ENCODE results near the gene HNF4A.
"Not testable (repeated sequence)": the region's sequence is repeated elsewhere in the genome, so short reads cannot be mapped to it uniquely, and the experiment has no call there.

The HNF4A gene

GRCh38 chr20:44355498-44356352 is at the start of gene HNF4A:
Gene HNF4A (plus strand): TSS chr20:44355699. CDS start chr20:44355805, 106 bp downstream.
- DNase-seq: no peak

GRCh38 chr20:44306927-44307326 is 48.6 kb upstream of the HNF4A start:
- no peak for DNase-seq

- DNase-seq: peak; percentile 22
Measured at GRCh38 chr20:44309763-44310663, 45.5 kb upstream of the HNF4A start.

GRCh38 chr20:44310664-44311639 is 44.5 kb upstream of the HNF4A start, which contains the start of gene FITM2:
Gene FITM2 (minus strand): TSS chr20:44311202. CDS start chr20:44311148, 54 bp downstream.
- DNase-seq: peak; percentile 99

GRCh38 chr20:44314870-44315269 is 40.6 kb upstream of the HNF4A start:
- DNase-seq: no peak

GRCh38 chr20:44319839-44320422 is 35.6 kb upstream of the HNF4A start:
- DNase-seq: no peak

GRCh38 chr20:44324343-44324742 is 31.2 kb upstream of the HNF4A start:
- DNase-seq: peak; percentile 32

GRCh38 chr20:44326391-44327159 is 28.9 kb upstream of the HNF4A start:
- peak; percentile 22 for DNase-seq

- DNase-seq: not testable (repeated sequence)
Measured at GRCh38 chr20:44327748-44328147, 27.8 kb upstream of the HNF4A start.

GRCh38 chr20:44328428-44328827 is 27.1 kb upstream of the HNF4A start:
- DNase-seq: no peak

- DNase-seq: no peak
Measured at GRCh38 chr20:44331201-44331600, 24.3 kb upstream of the HNF4A start.

- no peak for DNase-seq
Measured at GRCh38 chr20:44334306-44334705, 21.2 kb upstream of the HNF4A start.

GRCh38 chr20:44334709-44335108 is 20.8 kb upstream of the HNF4A start:
- DNase-seq: no peak

GRCh38 chr20:44335675-44336074 is 19.8 kb upstream of the HNF4A start:
- no peak for DNase-seq

GRCh38 chr20:44336086-44336485 is 19.4 kb upstream of the HNF4A start:
- no peak for DNase-seq

GRCh38 chr20:44336725-44337380 is 18.6 kb upstream of the HNF4A start, which contains the start of gene R3HDML:
Gene R3HDML (plus strand): TSS chr20:44337043. CDS start chr20:44337158, 115 bp downstream.
- no peak for DNase-seq

GRCh38 chr20:44342248-44342647 is 13.3 kb upstream of the HNF4A start:
- DNase-seq: no peak

- no peak for DNase-seq
Measured at GRCh38 chr20:44343162-44343675, 12.3 kb upstream of the HNF4A start.

GRCh38 chr20:44344723-44345122 is 10.8 kb upstream of the HNF4A start:
- no peak for DNase-seq

- no peak for DNase-seq
Measured at GRCh38 chr20:44345147-44345546, 10.4 kb upstream of the HNF4A start.
